ENCODE measurements around the gene LHX6.

LHX6 gene

GRCh38 chr9:122258886-122259415 is 30.2 kb upstream of the LHX6 start:
- no peak overlapping the region for H3K4me3 Mint-ChIP-seq
- H3K9me3 Mint-ChIP-seq, result no peaks in the 10 kb centered on the region
- H3K27me3 Mint-ChIP-seq (ENCODE audit: low read depth, poor library complexity), result no peaks in the 10 kb centered on the region
- no peak for DNase-seq
- peaks cover 20% of the 10 kb centered on the region for H3K36me3 Mint-ChIP-seq (ENCODE audit: low read depth)
- peaks cover 32% of the 10 kb centered on the region for H3K4me1 Mint-ChIP-seq
- TF ChIP-seq, protein P1, sequence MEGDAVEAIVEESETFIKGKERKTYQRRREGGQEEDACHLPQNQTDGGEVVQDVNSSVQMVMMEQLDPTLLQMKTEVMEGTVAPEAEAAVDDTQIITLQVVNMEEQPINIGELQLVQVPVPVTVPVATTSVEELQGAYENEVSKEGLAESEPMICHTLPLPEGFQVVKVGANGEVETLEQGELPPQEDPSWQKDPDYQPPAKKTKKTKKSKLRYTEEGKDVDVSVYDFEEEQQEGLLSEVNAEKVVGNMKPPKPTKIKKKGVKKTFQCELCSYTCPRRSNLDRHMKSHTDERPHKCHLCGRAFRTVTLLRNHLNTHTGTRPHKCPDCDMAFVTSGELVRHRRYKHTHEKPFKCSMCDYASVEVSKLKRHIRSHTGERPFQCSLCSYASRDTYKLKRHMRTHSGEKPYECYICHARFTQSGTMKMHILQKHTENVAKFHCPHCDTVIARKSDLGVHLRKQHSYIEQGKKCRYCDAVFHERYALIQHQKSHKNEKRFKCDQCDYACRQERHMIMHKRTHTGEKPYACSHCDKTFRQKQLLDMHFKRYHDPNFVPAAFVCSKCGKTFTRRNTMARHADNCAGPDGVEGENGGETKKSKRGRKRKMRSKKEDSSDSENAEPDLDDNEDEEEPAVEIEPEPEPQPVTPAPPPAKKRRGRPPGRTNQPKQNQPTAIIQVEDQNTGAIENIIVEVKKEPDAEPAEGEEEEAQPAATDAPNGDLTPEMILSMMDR (IDR thresholded peaks at IDR 0.05), result no peak
- no peak overlapping the region for H3K27ac Mint-ChIP-seq

DNA sequence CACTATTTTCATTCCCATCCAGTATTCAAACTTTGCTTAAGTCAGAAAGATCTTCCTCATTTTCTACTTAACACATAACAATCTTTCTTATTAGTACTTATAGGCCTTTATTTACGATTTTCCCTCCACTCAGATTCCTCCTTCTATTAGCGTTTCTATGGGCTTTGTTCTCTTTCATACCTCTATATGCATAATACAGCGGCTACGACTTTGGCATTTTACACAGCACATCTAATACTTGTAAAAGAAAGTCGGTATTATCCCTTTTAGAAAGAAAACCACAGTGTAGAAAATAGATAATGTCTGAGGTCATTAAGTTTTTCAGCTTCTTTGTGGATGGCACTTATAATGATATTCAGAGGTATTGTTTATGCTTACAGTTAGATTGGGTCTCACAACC is 27.4 kb upstream of the LHX6 start:
- no peaks in the 10 kb centered on the region for H3K27me3 Mint-ChIP-seq (ENCODE audit: low read depth, poor library complexity)
- TF ChIP-seq, protein P1 (IDR thresholded peaks at IDR 0.05), result no peak
- no peak overlapping the region for H3K4me3 Mint-ChIP-seq
- H3K9me3 Mint-ChIP-seq, result no peaks in the 10 kb centered on the region
- no peak for DNase-seq
- peaks cover 11% of the 10 kb centered on the region for H3K4me1 Mint-ChIP-seq
- H3K27ac Mint-ChIP-seq, result no peak overlapping the region
- H3K36me3 Mint-ChIP-seq (ENCODE audit: low read depth), result peaks cover 35% of the 10 kb centered on the region

GRCh38 chr9:122254761-122255160 is 26.0 kb upstream of the LHX6 start:
- H3K4me1 Mint-ChIP-seq, result peaks cover 6% of the 10 kb centered on the region
- no peak overlapping the region for H3K27ac Mint-ChIP-seq
- no peak for DNase-seq
- H3K4me3 Mint-ChIP-seq, result no peak overlapping the region
- no peaks in the 10 kb centered on the region for H3K27me3 Mint-ChIP-seq (ENCODE audit: low read depth, poor library complexity)
- peaks cover 40% of the 10 kb centered on the region for H3K36me3 Mint-ChIP-seq (ENCODE audit: low read depth)
- TF ChIP-seq, protein P1 (IDR thresholded peaks at IDR 0.05), result no peak
- no peaks in the 10 kb centered on the region for H3K9me3 Mint-ChIP-seq

DNA sequence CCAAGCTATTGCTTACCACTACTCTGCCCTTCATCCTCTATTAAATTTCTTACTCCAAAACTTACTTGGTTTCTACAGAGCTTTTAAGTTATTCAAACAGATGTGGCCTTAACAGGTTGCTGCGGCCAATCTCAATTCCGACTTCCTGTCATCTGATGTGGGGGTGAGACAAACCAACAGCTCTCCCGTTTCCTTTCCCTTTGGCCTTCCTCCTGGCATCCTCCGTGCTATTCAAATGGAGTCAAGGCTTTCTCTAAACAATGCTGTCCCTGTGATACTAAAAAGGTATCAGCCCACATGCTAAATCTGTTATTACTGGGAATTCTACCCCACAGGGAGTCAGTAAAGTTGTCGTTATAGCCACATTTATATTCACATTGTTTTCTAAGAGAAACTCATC is 24.0 kb upstream of the LHX6 start:
- peaks cover 32% of the 10 kb centered on the region for H3K36me3 Mint-ChIP-seq (ENCODE audit: low read depth)
- peaks cover 6% of the 10 kb centered on the region for H3K4me1 Mint-ChIP-seq
- H3K4me3 Mint-ChIP-seq, result no peak overlapping the region
- no peak overlapping the region for H3K27ac Mint-ChIP-seq
- TF ChIP-seq, protein P1 (IDR thresholded peaks at IDR 0.05), result no peak
- no peak for DNase-seq
- no peaks in the 10 kb centered on the region for H3K9me3 Mint-ChIP-seq
- H3K27me3 Mint-ChIP-seq (ENCODE audit: low read depth, poor library complexity), result no peaks in the 10 kb centered on the region

GRCh38 chr9:122251351-122251750 is 22.6 kb upstream of the LHX6 start:
- H3K9me3 Mint-ChIP-seq, result no peaks in the 10 kb centered on the region
- H3K4me1 Mint-ChIP-seq, result peaks cover 6% of the 10 kb centered on the region
- H3K27me3 Mint-ChIP-seq (ENCODE audit: low read depth, poor library complexity), result no peaks in the 10 kb centered on the region
- DNase-seq, result no peak
- H3K27ac Mint-ChIP-seq, result no peak overlapping the region
- TF ChIP-seq, protein P1 (IDR thresholded peaks at IDR 0.05), result no peak
- no peak overlapping the region for H3K4me3 Mint-ChIP-seq
- peaks cover 39% of the 10 kb centered on the region for H3K36me3 Mint-ChIP-seq (ENCODE audit: low read depth)

- TF ChIP-seq, protein P1 (IDR thresholded peaks at IDR 0.05), result no peak
- H3K27me3 Mint-ChIP-seq (ENCODE audit: low read depth, poor library complexity), result no peaks in the 10 kb centered on the region
- H3K36me3 Mint-ChIP-seq (ENCODE audit: low read depth), result peaks cover 59% of the 10 kb centered on the region
- H3K9me3 Mint-ChIP-seq, result no peaks in the 10 kb centered on the region
- no peak overlapping the region for H3K4me3 Mint-ChIP-seq
- peaks cover 6% of the 10 kb centered on the region for H3K4me1 Mint-ChIP-seq
- no peak overlapping the region for H3K27ac Mint-ChIP-seq
- DNase-seq, result no peak
Measured at GRCh38 chr9:122248448-122248865, 19.7 kb upstream of the LHX6 start.

Data from nephron progenitor cell (in vitro differentiated cells).